ENCODE measurements around the gene RBM33.

Gene RBM33

GRCh38 chr7:155775691-155776090 lies 131.2 kb downstream of the RBM33 start:
- Histone ChIP-seq H3K4me1 (peaks cover under 1 to 22% (median 3%) of the 10 kb centered on the region in 10 experiments; a peak in 15 of 20 replicates), H3K9ac (no peak overlapping the region), H3K4me3 (no peak overlapping the region), H3K36me3 (peaks cover 97 to 100% (median 99%) of the 10 kb centered on the region in 11 experiments), H3K27ac (no peak overlapping the region), H3K9me3 (replicated peaks in 1 of 11) (no peaks in the 10 kb centered on the region), H3K27me3 (no peaks in the 10 kb centered on the region), H4K20me1 (peaks cover 24 to 72% (median 52%) of the 10 kb centered on the region in 11 experiments; a peak in 20 of 22 replicates), H3K4me2 (no peak overlapping the region)
- no peak for TF ChIP-seq Cebpa-rat (IDR thresholded peaks at IDR 0.05)

GRCh38 chr7:155776606-155777005 lies 132.1 kb downstream of the RBM33 start:
- H3K4me2 ChIP-seq = no peak overlapping the region
- H3K9me3 ChIP-seq (replicated peaks in 1 of 11) = no peaks in the 10 kb centered on the region
- peaks cover 18 to 71% (median 52%) of the 10 kb centered on the region in 11 experiments; a peak in 19 of 22 replicates for H4K20me1 ChIP-seq
- peaks cover 0 to 13% (median 0%) of the 10 kb centered on the region in 10 experiments; a peak in 1 of 20 replicates for H3K4me1 ChIP-seq
- H3K27me3 ChIP-seq = no peaks in the 10 kb centered on the region
- H3K36me3 ChIP-seq = peaks cover 97 to 100% (median 99%) of the 10 kb centered on the region in 11 experiments
- no peak overlapping the region for H3K4me3 ChIP-seq
- no peak for TF ChIP-seq Cebpa-rat (IDR thresholded peaks at IDR 0.05)
- no peak overlapping the region for H3K27ac ChIP-seq
- no peak overlapping the region for H3K9ac ChIP-seq

- Histone ChIP-seq H3K4me3 (no peak overlapping the region), H3K4me1 (peaks cover 0 to 7% (median 0%) of the 10 kb centered on the region in 10 experiments; a peak in 1 of 20 replicates), H4K20me1 (peaks cover 9 to 75% (median 40%) of the 10 kb centered on the region in 11 experiments; a peak in 19 of 22 replicates), H3K9ac (no peak overlapping the region), H3K27me3 (no peaks in the 10 kb centered on the region), H3K4me2 (no peak overlapping the region), H3K27ac (no peak overlapping the region), H3K36me3 (peaks cover 87 to 100% (median 97%) of the 10 kb centered on the region in 11 experiments), H3K9me3 (replicated peaks in 1 of 11) (no peaks in the 10 kb centered on the region)
- no peak for TF ChIP-seq Cebpa-rat (IDR thresholded peaks at IDR 0.05)
Measured at GRCh38 chr7:155778349-155778748, 133.9 kb downstream of the RBM33 start.

- Histone ChIP-seq H3K27me3 (peaks cover 0 to 6% (median 3%) of the 10 kb centered on the region in 11 experiments; a peak in 10 of 22 replicates), H4K20me1 (peaks cover 12 to 73% (median 43%) of the 10 kb centered on the region in 11 experiments; a peak in 18 of 22 replicates), H3K9ac (no peak overlapping the region), H3K36me3 (peaks cover 62 to 91% (median 84%) of the 10 kb centered on the region in 11 experiments), H3K4me1 (no peaks in the 10 kb centered on the region), H3K27ac (no peak overlapping the region), H3K4me2 (no peak overlapping the region), H3K9me3 (replicated peaks in 1 of 11) (no peaks in the 10 kb centered on the region), H3K4me3 (no peak overlapping the region)
- no peak for TF ChIP-seq Cebpa-rat (IDR thresholded peaks at IDR 0.05)
Measured at GRCh38 chr7:155780884-155781283, 136.4 kb downstream of the RBM33 start.

GRCh38 chr7:155781433-155781832 lies 137.0 kb downstream of the RBM33 start:
- Histone ChIP-seq H4K20me1 (peaks cover 12 to 69% (median 45%) of the 10 kb centered on the region in 11 experiments; a peak in 18 of 22 replicates), H3K9ac (no peak overlapping the region), H3K27ac (no peak overlapping the region), H3K4me2 (no peak overlapping the region), H3K27me3 (peaks cover 3 to 12% (median 8%) of the 10 kb centered on the region in 11 experiments; a peak in 20 of 22 replicates), H3K36me3 (peaks cover 56 to 86% (median 78%) of the 10 kb centered on the region in 11 experiments), H3K9me3 (replicated peaks in 1 of 11) (no peaks in the 10 kb centered on the region), H3K4me3 (no peak overlapping the region), H3K4me1 (no peaks in the 10 kb centered on the region)
- no peak for TF ChIP-seq Cebpa-rat (IDR thresholded peaks at IDR 0.05)

- H3K9me3 ChIP-seq (replicated peaks in 1 of 11) = peaks cover 0 to 7% (median 0%) of the 10 kb centered on the region in 11 experiments; a peak in 4 of 22 replicates
- H3K4me1 ChIP-seq = peaks cover 5 to 8% (median 6%) of the 10 kb centered on the region in 10 experiments; a peak in 14 of 20 replicates
- no peak overlapping the region for H3K9ac ChIP-seq
- peaks cover 17 to 75% (median 44%) of the 10 kb centered on the region in 11 experiments; a peak in 19 of 22 replicates for H4K20me1 ChIP-seq
- no peak for TF ChIP-seq Cebpa-rat (IDR thresholded peaks at IDR 0.05)
- peaks cover 13 to 22% (median 19%) of the 10 kb centered on the region in 11 experiments for H3K27me3 ChIP-seq
- H3K4me3 ChIP-seq = no peak overlapping the region
- no peak overlapping the region for H3K4me2 ChIP-seq
- peaks cover 46 to 75% (median 68%) of the 10 kb centered on the region in 11 experiments for H3K36me3 ChIP-seq
- no peak overlapping the region for H3K27ac ChIP-seq
Measured at GRCh38 chr7:155782466-155782865, 138.0 kb downstream of the RBM33 start.

- Histone ChIP-seq H4K20me1 (peaks cover 0 to 57% (median 28%) of the 10 kb centered on the region in 11 experiments; a peak in 18 of 22 replicates), H3K9ac (no peak overlapping the region), H3K4me3 (no peak overlapping the region), H3K9me3 (replicated peaks in 1 of 11) (peaks cover 0 to 7% (median 0%) of the 10 kb centered on the region in 11 experiments; a peak in 4 of 22 replicates), H3K4me1 (peaks cover 5 to 13% (median 10%) of the 10 kb centered on the region in 10 experiments; a peak in 16 of 20 replicates), H3K27me3 (peaks cover 19 to 28% (median 24%) of the 10 kb centered on the region in 11 experiments), H3K36me3 (peaks cover 17 to 45% (median 38%) of the 10 kb centered on the region in 11 experiments), H3K27ac (no peak overlapping the region), H3K4me2 (no peak overlapping the region)
- no peak for TF ChIP-seq Cebpa-rat (IDR thresholded peaks at IDR 0.05)
Measured at GRCh38 chr7:155785536-155785935, 141.1 kb downstream of the RBM33 start.

- Histone ChIP-seq H3K27me3 (peaks cover 19 to 28% (median 24%) of the 10 kb centered on the region in 11 experiments), H3K36me3 (peaks cover 8 to 35% (median 28%) of the 10 kb centered on the region in 11 experiments), H3K9ac (no peak overlapping the region), H3K4me3 (no peak overlapping the region), H3K4me1 (peaks cover 5 to 13% (median 10%) of the 10 kb centered on the region in 10 experiments; a peak in 16 of 20 replicates), H3K27ac (no peak overlapping the region), H3K4me2 (peak overlapping the region in 1 of 11 experiments; percentile 71; a peak in 2 of 22 replicates), H3K9me3 (replicated peaks in 1 of 11) (peaks cover 0 to 7% (median 0%) of the 10 kb centered on the region in 11 experiments; a peak in 4 of 22 replicates), H4K20me1 (peaks cover 0 to 47% (median 25%) of the 10 kb centered on the region in 11 experiments; a peak in 18 of 22 replicates)
- TF ChIP-seq Cebpa-rat (IDR thresholded peaks at IDR 0.05) = no peak
Measured at GRCh38 chr7:155786491-155786890, 142.0 kb downstream of the RBM33 start.

GRCh38 chr7:155787171-155787851 lies 142.8 kb downstream of the RBM33 start:
- Histone ChIP-seq H3K4me2 (peak overlapping the region; percentile 49 to 73 (median 66)), H3K9ac (peak overlapping the region in 2 of 11 experiments; percentile 37 to 62; a peak in 2 of 22 replicates), H3K4me3 (peak overlapping the region in 6 of 10 experiments; percentile 3 to 53 (median 32); a peak in 8 of 20 replicates), H3K36me3 (peaks cover 4 to 27% (median 21%) of the 10 kb centered on the region in 11 experiments; a peak in 21 of 22 replicates), H3K4me1 (peaks cover 5 to 13% (median 10%) of the 10 kb centered on the region in 10 experiments; a peak in 16 of 20 replicates), H3K27me3 (peaks cover 19 to 28% (median 24%) of the 10 kb centered on the region in 11 experiments), H4K20me1 (peaks cover 0 to 40% (median 21%) of the 10 kb centered on the region in 11 experiments; a peak in 18 of 22 replicates), H3K9me3 (replicated peaks in 1 of 11) (peaks cover 0 to 7% (median 0%) of the 10 kb centered on the region in 11 experiments; a peak in 4 of 22 replicates), H3K27ac (no peak overlapping the region)
- no peak for TF ChIP-seq Cebpa-rat (IDR thresholded peaks at IDR 0.05)
